Activated CD8-positive, alpha-beta T cell treated with anti-CD3 and anti-CD28 coated beads for 36 hours (primary cell): Measurements from ENCODE around the gene L3MBTL4. TPM values are rescaled to one million over a fixed set of nuclear protein-coding genes. Genes with fewer than 3 reads are reported as not detected.

Experiments
- ATAC-seq: fragments of 200-7000 bp; cut with Tn5 transposase; one replicate; pipeline ENCODE4 v1.10.0; 2021; ENCODE audit warnings: mild to moderate bottlenecking, moderate library complexity
- CTCF ChIA-PET: fragments of 350-600 bp; sonication (Branson Sonifier 250); formaldehyde crosslinking; loops from one replicate; lab custom pipeline; 2021; ENCODE audit warnings: antibody characterized with exemption; lab: Charles Lee
- POLR2A ChIA-PET: fragments of 350-600 bp; sonication (Branson Sonifier 250); formaldehyde crosslinking; loops from one replicate; lab custom pipeline; 2021; ENCODE audit warnings: antibody characterized with exemption; lab: Charles Lee
- DNase-seq: peaks from one replicate; pipeline ENCODE4 v3.0.0-alpha.2; 2020
- H3K27ac Mint-ChIP-seq: one replicate; pipeline ENCODE4 v1.8.0; 2021; ENCODE audit warnings: mild to moderate bottlenecking, mixed read lengths
- H3K27me3 Mint-ChIP-seq: one replicate; pipeline ENCODE4 v1.8.0; 2021; ENCODE audit warnings: mixed read lengths
- H3K36me3 Mint-ChIP-seq: one replicate; pipeline ENCODE4 v1.8.0; 2021; ENCODE audit warnings: low read depth, mixed read lengths
- H3K4me1 Mint-ChIP-seq: one replicate; pipeline ENCODE4 v1.8.0; 2021; ENCODE audit warnings: low read depth, mixed read lengths
- H3K4me3 Mint-ChIP-seq: one replicate; pipeline ENCODE4 v1.8.0; 2021; ENCODE audit warnings: mild to moderate bottlenecking, moderate library complexity, mixed read lengths
- H3K9me3 Mint-ChIP-seq: one replicate; pipeline ENCODE4 v1.8.0; 2021; ENCODE audit warnings: mixed read lengths
- intact Hi-C: fragments of 100-400 bp; cut with micrococcal nuclease; formaldehyde crosslinking; loops from one replicate; pipeline ENCODE4 v1.10.0; 2022
- total RNA-seq, 2 experiments: library from RNA; stranded (reverse); gene quantifications; one replicate each; pipeline ENCODE4 v1.2.3, GENCODE V29; 2021
- TF ChIP-seq, protein P1 (sequence below): fragments of 200-600 bp; IDR thresholded peaks from one replicate; pipeline ENCODE4 v1.8.0; 2022; ENCODE audit warnings: antibody characterized with exemption, mild to moderate bottlenecking

The L3MBTL4 gene
- total RNA-seq, 2 experiments from 2014 or later = not detected

DNA sequence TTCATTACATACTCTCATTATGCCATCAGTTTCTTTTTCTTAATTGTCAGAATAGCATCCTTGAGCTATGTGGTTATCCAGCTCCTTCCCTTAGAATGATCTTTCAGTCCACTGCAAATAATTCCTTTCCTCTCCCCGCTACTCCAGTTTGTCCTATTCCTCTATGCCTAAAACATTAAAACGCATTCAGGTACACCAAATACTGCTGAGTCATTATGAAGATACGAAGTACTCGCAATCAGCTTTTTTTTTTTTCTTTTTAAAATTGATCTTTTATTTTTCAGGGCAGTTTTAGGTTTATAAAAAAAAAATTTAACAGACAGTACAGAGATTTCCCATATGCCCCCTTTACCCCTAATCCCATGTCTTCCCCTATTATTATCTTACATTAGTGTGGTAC lies 354.6 kb downstream of the L3MBTL4 start:
- CTCF ChIA-PET = interaction anchor here (1.0 kb wide), 1 partner anchor 8 kb away, joined by 3 read pairs; no protein-coding TSS in a partner anchor
- TF ChIP-seq, protein P1, sequence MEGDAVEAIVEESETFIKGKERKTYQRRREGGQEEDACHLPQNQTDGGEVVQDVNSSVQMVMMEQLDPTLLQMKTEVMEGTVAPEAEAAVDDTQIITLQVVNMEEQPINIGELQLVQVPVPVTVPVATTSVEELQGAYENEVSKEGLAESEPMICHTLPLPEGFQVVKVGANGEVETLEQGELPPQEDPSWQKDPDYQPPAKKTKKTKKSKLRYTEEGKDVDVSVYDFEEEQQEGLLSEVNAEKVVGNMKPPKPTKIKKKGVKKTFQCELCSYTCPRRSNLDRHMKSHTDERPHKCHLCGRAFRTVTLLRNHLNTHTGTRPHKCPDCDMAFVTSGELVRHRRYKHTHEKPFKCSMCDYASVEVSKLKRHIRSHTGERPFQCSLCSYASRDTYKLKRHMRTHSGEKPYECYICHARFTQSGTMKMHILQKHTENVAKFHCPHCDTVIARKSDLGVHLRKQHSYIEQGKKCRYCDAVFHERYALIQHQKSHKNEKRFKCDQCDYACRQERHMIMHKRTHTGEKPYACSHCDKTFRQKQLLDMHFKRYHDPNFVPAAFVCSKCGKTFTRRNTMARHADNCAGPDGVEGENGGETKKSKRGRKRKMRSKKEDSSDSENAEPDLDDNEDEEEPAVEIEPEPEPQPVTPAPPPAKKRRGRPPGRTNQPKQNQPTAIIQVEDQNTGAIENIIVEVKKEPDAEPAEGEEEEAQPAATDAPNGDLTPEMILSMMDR = no peak
- no peak for ATAC-seq

DNA sequence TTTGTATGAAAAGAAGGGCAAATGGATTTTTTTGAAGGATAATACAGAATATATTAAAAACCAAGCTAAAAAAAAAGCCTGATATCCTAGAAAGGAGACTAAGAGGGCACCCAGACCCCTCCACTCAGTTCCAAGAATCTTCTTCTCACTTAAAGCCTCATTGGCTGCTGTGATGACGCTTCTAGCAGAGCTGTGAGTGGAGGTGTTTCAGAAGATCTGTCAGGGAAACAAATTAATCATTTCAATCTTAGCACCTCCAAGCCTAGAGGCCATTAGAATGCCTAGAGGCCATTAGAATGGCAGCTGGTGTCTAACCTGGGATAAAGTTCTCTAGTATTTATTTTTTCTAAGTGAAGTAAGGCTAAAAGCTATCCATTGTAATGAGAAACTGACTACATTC lies 355.2 kb downstream of the L3MBTL4 start:
- POLR2A ChIA-PET = no interaction called here
- Mint-ChIP-seq H3K27me3 (no peaks in the 10 kb centered on the region), H3K4me1 (peaks cover 2% of the 10 kb centered on the region), H3K27ac (no peak overlapping the region), H3K9me3 (no peaks in the 10 kb centered on the region), H3K36me3 (no peaks in the 10 kb centered on the region), H3K4me3 (no peak overlapping the region)
- CTCF ChIA-PET = interaction anchor here (1.0 kb wide), 1 partner anchor 9 kb away, joined by 3 read pairs; no protein-coding TSS in a partner anchor
- DNase-seq (no peak), ATAC-seq (no peak)
- intact Hi-C loops = no loop called here
- TF ChIP-seq, protein P1 = no peak

More for the DNA sequence above, 354.6 kb downstream of the L3MBTL4 start:
- Mint-ChIP-seq H3K4me3 (no peak overlapping the region), H3K27me3 (no peaks in the 10 kb centered on the region), H3K9me3 (no peaks in the 10 kb centered on the region), H3K27ac (no peak overlapping the region), H3K36me3 (no peaks in the 10 kb centered on the region), H3K4me1 (peaks cover 2% of the 10 kb centered on the region)
- intact Hi-C loops = no loop called here
- POLR2A ChIA-PET = no interaction called here
- DNase-seq = no peak

DNA sequence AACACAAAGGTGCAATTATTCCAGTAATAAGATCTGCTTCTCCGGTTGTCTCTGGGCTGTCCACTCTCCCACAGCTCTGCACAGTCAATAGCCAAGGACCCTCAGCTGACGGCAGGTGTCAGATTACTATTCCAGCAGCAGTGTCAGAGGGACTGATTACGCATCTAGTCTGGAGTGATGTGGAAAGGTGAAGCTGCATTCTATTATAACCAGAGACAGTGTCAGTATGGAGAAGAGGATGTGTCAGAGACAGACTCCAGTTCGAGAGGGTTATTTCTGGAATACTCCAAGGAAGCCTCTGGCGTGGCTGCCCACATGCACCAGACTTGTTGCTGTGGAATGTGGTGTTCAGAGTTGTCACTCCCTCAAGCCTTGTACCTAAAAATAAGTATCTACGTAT lies 355.8 kb downstream of the L3MBTL4 start:
- H3K9me3 Mint-ChIP-seq = no peaks in the 10 kb centered on the region
- H3K4me1 Mint-ChIP-seq = peaks cover 2% of the 10 kb centered on the region
- intact Hi-C loops = no loop called here
- no peak for DNase-seq
- ATAC-seq = no peak
- TF ChIP-seq, protein P1 = no peak
- CTCF ChIA-PET = interaction anchor here (1.0 kb wide), 1 partner anchor 9 kb away, joined by 3 read pairs; no protein-coding TSS in a partner anchor
- POLR2A ChIA-PET = no interaction called here
- H3K27ac Mint-ChIP-seq = no peak overlapping the region
- H3K27me3 Mint-ChIP-seq = no peaks in the 10 kb centered on the region
- no peak overlapping the region for H3K4me3 Mint-ChIP-seq
- H3K36me3 Mint-ChIP-seq = no peaks in the 10 kb centered on the region

DNA sequence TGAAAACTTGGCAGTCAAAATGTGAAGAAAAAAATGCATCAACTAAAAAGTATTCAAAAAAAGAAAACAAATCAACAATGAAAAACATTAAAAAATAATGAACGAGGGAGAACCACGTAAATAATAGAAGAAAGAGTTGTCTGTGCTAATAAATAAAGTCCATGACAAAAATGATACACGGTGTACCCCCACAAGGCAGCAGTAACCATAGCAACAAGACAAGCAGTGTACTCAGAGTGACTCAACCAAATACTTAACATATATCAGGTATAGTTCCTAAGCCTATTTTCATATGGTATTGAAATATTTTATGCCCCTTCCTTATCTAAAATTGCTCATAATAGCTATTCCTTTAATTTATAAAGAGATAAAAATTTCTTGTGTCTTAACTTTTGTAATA lies 357.1 kb downstream of the L3MBTL4 start:
- Mint-ChIP-seq H3K27ac (no peak overlapping the region), H3K36me3 (no peaks in the 10 kb centered on the region), H3K27me3 (no peaks in the 10 kb centered on the region), H3K4me1 (peaks cover 2% of the 10 kb centered on the region), H3K4me3 (no peak overlapping the region), H3K9me3 (no peaks in the 10 kb centered on the region)
- ATAC-seq = no peak
- DNase-seq = no peak
- intact Hi-C loops = no loop called here
- POLR2A ChIA-PET = no interaction called here
- TF ChIP-seq, protein P1 = no peak
- CTCF ChIA-PET = no interaction called here

DNA sequence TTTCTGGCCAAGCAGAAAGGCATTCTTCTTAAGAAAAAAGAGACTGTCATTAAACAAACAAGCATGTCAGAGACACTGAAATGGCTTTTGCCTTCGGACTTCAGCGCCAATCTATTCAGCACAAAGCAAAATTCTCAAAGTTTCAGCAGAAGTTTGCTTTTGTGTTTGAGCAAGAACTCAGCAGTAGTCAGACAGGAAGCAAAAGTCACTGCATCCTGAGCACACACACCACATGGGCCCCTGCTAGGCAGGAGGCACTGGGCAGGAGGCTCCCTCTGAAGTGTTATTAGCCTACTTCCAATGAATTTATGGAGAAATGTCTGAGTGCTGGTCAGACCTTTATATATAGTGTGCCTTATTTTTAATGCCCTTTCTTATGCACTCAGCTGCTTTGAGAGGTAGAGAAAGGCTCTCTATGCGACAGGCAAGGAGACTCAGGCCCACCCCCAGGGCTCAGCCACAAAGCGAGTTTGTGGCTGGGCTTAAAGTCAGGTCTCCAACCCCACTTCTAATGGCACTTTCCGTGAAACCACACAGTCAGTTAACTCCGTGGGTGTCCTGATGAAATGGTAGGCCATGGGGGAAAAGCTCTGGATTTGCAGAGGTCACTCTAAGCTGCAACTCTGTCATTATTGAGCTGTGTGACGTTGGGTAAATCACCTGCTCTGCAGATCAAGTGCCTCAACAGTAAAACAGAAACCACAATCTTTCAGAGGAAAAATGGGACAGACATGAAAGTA lies 358.4 kb downstream of the L3MBTL4 start:
- ChIA-PET CTCF (no interaction called here), POLR2A (no interaction called here)
- TF ChIP-seq, protein P1 = no peak
- Mint-ChIP-seq H3K9me3 (no peaks in the 10 kb centered on the region), H3K4me1 (peaks cover 2% of the 10 kb centered on the region), H3K27me3 (no peaks in the 10 kb centered on the region), H3K4me3 (no peak overlapping the region), H3K27ac (no peak overlapping the region), H3K36me3 (no peaks in the 10 kb centered on the region)
- intact Hi-C loops = no loop called here
- ATAC-seq (no peak), DNase-seq (no peak)
